Testis (tissue), 2 donors: ENCODE measurements around the gene MALL.

Experiments
- CTCF ChIP-seq, 3 experiments: fragments of 450-650 bp in 2 of 3; fragments of 200-600 bp in 1 of 3; sonication (generic) in 1 of 3; IDR thresholded peaks; one replicate each; pipeline ENCODE4 v1.5.1; 2016 to 2019; ENCODE audit warnings: antibody characterized with exemption in 3 of 3, mild to moderate bottlenecking in 2 of 3, moderate library complexity in 1 of 3
- POLR2A ChIP-seq: fragments of 450-650 bp; IDR thresholded peaks from one replicate; pipeline ENCODE4 v1.6.1; 2017; ENCODE audit warnings: antibody characterized with exemption, mild to moderate bottlenecking, moderate library complexity

GRCh38 chr2:110099471-110100225 lies 16.0 kb downstream of the MALL start:
- TF ChIP-seq POLR2A (no peak), CTCF (IDR thresholded peaks at IDR 0.05) (no peak)
